ENCODE data around the gene CENPE.

CENPE gene

GRCh38 chr4:103076747-103077347 lies 121.3 kb downstream of the CENPE start, which contains the start of gene SLC9B2:
SLC9B2 (minus strand) TSS chr4:103076761; CDS start chr4:103067550, 9,211 bp downstream.
- DNase-seq (ENCODE audit: low read depth, low spot score), result peak; percentile 24

DNA sequence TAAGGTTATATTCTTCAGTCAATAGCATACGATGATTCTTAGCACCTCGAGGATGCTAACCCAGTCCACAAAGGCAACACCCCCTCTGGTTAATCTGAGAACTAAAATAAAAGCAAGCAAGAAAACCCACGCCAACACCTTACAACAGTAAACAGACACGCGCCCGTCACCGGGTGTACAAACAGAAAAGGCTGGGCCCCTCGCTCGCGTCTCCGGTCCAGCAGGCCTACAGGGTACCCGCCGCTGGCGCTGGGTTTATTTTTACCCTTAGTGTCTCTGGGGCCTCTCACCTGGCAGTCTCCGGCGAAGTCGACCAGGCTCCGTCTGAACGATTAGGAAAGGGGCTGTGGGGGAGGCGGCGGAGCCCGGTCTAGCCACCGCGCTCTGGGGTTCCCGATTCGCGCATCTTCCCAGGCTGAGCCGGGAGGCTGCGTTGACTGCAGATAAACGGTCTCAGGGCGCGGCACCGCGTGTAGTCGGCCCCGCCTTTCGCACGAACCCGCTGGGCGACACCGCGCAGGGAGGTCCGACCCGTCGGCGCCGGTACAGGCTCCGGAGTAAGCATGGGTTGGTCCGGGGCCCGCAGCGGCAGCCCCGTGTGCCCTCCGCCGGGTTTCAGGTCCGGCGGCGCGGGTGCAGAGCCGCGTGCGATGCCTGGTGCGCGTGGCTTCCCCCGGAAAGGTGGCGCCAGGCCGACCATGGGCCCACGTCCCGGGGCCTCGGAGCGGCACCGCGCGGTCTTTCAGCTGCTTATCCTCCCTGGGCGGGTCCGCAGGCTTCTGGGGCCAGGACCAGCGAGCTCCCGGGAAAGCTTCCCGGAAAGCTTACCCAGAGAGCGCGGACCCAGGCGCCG lies 122.0 kb downstream of the CENPE start:
- peak; percentile 7 for DNase-seq (ENCODE audit: low read depth, low spot score)

DNA sequence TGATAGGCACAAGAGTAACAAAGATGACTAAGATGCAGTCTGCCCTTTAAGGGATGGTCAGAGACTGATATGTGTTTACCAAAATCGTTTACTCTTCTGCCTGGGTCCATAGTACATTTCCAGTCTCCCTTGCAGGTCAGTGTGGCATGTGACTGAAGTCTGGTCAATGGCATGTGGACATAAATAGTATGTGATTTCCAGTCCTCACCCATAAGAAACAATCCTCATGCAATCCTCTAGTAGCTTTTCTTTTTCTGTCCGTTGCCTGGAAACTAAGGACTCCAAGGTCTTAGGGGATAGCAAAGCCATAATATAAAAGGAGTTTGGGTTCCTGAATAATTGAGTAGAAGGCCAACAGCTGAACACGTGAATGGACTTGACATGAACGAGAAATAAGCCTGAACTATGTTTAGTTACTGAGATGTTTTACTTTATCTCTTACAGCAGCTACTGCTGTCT lies 122.7 kb downstream of the CENPE start:
- no peak for DNase-seq (ENCODE audit: low read depth, low spot score)

- no peak for DNase-seq (ENCODE audit: low read depth, low spot score)
These were observed 123.3 kb downstream of the CENPE start for GRCh38 chr4:103074744-103075434.

DNA sequence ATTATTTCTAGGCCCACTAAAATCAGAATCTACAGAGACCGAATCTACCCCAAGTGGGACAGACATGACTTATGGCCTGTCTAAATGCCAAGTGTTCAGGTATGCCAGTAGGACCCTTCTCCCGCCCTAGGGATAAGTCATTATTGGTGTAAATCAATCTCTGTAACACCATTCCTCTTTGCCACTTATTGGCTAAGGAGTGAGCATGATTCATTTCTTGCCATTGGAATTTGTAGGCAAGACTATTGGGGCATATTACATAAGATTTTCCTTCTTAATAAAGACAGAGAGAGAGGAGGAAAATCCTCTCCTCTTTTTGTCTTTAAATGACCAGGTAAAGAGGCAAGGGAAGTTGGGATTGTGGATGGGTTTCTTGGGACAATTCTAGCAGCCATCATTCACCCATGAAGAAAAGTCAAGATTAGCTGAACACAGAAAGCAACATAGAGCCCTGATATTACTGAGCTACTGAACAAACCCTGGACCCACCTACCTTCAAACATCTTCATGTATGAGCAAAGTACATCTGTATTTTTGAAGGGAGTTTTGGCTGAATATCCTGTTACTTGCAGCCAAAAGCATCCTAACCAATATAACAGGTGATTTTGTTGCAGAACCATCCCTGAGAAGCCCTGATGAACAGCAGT lies 124.2 kb downstream of the CENPE start:
- no peak for DNase-seq (ENCODE audit: low read depth, low spot score)

GRCh38 chr4:103067841-103068547 lies 130.1 kb downstream of the CENPE start:
- DNase-seq (ENCODE audit: low read depth, low spot score), result no peak

DNA sequence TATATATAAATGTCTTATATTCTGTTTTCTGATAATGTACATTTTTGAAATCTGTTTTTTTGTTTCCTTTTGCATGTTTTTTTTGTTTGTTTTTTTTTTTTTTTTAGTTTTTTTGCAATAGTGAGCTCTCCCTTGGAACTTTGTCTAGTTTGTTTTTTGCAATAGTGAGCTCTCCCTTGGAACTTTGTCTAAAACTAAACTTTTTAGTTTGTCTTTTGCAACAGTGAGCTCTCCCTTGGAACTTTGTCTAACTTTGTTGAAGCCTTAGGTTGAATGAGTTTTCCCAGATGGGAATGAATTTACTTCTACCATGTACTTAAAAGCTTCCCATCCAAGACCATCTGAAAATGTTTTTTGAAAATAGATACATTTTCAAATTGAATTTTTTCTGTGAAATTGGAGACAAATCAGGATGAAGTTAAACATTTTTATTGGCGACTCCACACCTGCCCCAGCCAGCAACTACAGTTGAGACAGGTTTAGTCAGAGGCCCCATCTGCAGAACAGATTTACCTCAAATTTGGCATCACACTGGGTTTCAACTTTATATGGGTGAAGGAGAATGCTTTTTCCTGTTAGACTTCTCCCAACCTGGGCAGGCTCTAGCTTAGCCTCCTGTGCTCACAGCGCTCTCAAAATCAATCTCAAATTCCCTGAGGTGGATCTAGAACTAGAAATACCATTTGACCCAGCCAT lies 137.5 kb downstream of the CENPE start:
- DNase-seq (ENCODE audit: low read depth, low spot score), result no peak

Measured in smooth muscle cell of the brain vasculature (primary cell).